Measurements from ENCODE around the gene IL10RB. TPM values are rescaled to one million over a fixed set of nuclear protein-coding genes. Genes with fewer than 3 reads are reported as not detected.

The IL10RB gene
- total and polyA plus RNA-seq, 2 experiments from 2014 or later = 2.2 to 2.5 TPM

- TF ChIP-seq, protein P1, sequence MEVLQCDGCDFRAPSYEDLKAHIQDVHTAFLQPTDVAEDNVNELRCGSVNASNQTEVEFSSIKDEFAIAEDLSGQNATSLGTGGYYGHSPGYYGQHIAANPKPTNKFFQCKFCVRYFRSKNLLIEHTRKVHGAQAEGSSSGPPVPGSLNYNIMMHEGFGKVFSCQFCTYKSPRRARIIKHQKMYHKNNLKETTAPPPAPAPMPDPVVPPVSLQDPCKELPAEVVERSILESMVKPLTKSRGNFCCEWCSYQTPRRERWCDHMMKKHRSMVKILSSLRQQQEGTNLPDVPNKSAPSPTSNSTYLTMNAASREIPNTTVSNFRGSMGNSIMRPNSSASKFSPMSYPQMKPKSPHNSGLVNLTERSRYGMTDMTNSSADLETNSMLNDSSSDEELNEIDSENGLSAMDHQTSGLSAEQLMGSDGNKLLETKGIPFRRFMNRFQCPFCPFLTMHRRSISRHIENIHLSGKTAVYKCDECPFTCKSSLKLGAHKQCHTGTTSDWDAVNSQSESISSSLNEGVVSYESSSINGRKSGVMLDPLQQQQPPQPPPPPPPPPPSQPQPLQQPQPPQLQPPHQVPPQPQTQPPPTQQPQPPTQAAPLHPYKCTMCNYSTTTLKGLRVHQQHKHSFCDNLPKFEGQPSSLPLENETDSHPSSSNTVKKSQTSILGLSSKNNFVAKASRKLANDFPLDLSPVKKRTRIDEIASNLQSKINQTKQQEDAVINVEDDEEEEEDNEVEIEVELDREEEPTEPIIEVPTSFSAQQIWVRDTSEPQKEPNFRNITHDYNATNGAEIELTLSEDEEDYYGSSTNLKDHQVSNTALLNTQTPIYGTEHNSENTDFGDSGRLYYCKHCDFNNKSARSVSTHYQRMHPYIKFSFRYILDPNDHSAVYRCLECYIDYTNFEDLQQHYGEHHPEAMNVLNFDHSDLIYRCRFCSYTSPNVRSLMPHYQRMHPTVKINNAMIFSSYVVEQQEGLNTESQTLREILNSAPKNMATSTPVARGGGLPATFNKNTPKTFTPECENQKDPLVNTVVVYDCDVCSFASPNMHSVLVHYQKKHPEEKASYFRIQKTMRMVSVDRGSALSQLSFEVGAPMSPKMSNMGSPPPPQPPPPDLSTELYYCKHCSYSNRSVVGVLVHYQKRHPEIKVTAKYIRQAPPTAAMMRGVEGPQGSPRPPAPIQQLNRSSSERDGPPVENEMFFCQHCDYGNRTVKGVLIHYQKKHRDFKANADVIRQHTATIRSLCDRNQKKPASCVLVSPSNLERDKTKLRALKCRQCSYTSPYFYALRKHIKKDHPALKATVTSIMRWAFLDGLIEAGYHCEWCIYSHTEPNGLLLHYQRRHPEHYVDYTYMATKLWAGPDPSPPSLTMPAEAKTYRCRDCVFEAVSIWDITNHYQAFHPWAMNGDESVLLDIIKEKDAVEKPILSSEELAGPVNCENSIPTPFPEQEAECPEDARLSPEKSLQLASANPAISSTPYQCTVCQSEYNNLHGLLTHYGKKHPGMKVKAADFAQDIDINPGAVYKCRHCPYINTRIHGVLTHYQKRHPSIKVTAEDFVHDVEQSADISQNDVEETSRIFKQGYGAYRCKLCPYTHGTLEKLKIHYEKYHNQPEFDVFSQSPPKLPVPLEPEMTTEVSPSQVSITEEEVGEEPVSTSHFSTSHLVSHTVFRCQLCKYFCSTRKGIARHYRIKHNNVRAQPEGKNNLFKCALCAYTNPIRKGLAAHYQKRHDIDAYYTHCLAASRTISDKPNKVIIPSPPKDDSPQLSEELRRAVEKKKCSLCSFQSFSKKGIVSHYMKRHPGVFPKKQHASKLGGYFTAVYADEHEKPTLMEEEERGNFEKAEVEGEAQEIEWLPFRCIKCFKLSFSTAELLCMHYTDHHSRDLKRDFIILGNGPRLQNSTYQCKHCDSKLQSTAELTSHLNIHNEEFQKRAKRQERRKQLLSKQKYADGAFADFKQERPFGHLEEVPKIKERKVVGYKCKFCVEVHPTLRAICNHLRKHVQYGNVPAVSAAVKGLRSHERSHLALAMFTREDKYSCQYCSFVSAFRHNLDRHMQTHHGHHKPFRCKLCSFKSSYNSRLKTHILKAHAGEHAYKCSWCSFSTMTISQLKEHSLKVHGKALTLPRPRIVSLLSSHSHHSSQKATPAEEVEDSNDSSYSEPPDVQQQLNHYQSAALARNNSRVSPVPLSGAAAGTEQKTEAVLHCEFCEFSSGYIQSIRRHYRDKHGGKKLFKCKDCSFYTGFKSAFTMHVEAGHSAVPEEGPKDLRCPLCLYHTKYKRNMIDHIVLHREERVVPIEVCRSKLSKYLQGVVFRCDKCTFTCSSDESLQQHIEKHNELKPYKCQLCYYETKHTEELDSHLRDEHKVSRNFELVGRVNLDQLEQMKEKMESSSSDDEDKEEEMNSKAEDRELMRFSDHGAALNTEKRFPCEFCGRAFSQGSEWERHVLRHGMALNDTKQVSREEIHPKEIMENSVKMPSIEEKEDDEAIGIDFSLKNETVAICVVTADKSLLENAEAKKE (CRISPR knock-in tag; IDR thresholded peaks at IDR 0.05) = no peak
- no peak for TF ChIP-seq CREB1 (CRISPR knock-in tag; IDR thresholded peaks at IDR 0.05; ENCODE audit: low read depth)
- no peak for TF ChIP-seq ZNF114 (CRISPR knock-in tag; IDR thresholded peaks at IDR 0.05)
- TF ChIP-seq EZH2phosphoT487 (IDR thresholded peaks at IDR 0.05; ENCODE audit: unreplicated experiment) = no peak
- TF ChIP-seq NANOG (IDR thresholded peaks at IDR 0.05; ENCODE audit: borderline replicate concordance) = no peak
- no peak for TF ChIP-seq EZH2 (IDR thresholded peaks at IDR 0.05; ENCODE audit: low read depth, unreplicated experiment)
- TF ChIP-seq, protein P2, sequence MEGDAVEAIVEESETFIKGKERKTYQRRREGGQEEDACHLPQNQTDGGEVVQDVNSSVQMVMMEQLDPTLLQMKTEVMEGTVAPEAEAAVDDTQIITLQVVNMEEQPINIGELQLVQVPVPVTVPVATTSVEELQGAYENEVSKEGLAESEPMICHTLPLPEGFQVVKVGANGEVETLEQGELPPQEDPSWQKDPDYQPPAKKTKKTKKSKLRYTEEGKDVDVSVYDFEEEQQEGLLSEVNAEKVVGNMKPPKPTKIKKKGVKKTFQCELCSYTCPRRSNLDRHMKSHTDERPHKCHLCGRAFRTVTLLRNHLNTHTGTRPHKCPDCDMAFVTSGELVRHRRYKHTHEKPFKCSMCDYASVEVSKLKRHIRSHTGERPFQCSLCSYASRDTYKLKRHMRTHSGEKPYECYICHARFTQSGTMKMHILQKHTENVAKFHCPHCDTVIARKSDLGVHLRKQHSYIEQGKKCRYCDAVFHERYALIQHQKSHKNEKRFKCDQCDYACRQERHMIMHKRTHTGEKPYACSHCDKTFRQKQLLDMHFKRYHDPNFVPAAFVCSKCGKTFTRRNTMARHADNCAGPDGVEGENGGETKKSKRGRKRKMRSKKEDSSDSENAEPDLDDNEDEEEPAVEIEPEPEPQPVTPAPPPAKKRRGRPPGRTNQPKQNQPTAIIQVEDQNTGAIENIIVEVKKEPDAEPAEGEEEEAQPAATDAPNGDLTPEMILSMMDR (conservative IDR thresholded peaks at IDR 0.05; ENCODE audit: low read depth in 2 of 2) = no peak
- no peak for TF ChIP-seq STAT1 (IDR thresholded peaks at IDR 0.05; ENCODE audit: unreplicated experiment)
Observed at GRCh38 chr21:33270986-33271385, 4.8 kb downstream of the IL10RB start (continued).

GRCh38 chr21:33273044-33273443 is 6.9 kb downstream of the IL10RB start:
- Histone ChIP-seq H3K79me2 (replicated peaks; ENCODE audit: insufficient read depth) (no peaks in the 10 kb centered on the region), H3K27ac (ENCODE audit: low read depth) (no peak overlapping the region), H4K20me1 (replicated peaks; ENCODE audit: insufficient read depth) (no peaks in the 10 kb centered on the region; the same call in 1 of the 2 replicates), H2AFZ (no peak overlapping the region), H3K9me2 (ENCODE audit: insufficient read depth) (peaks cover 5% of the 10 kb centered on the region; the same call in 1 of the 2 replicates), H3K4me1 (ENCODE audit: insufficient read depth) (no peaks in the 10 kb centered on the region), H3K27me3 (ENCODE audit: insufficient read depth) (no peaks in the 10 kb centered on the region), H3F3A (replicated peaks; ENCODE audit: low read depth) (no peaks in the 10 kb centered on the region), H3K36me3 (ENCODE audit: insufficient read depth) (no peaks in the 10 kb centered on the region), H3K4me2 (no peak overlapping the region), H3K4me3 (no peak overlapping the region)
- no peak overlapping the region for H3K4me3 Mint-ChIP-seq
- no peaks in the 10 kb centered on the region for H3K9me3 Mint-ChIP-seq
- no peaks in the 10 kb centered on the region for H3K4me1 Mint-ChIP-seq
- H3K27me3 Mint-ChIP-seq (ENCODE audit: insufficient read depth, low read depth, poor library complexity) = peaks cover 7% of the 10 kb centered on the region
- H3K27ac Mint-ChIP-seq = no peak overlapping the region
- H3K36me3 Mint-ChIP-seq (ENCODE audit: low read depth) = no peaks in the 10 kb centered on the region
- ATAC-seq (no peak), DNase-seq (ENCODE audit: low spot score) (no peak)
- no peak for TF ChIP-seq REST (IDR thresholded peaks at IDR 0.05; ENCODE audit: unreplicated experiment)
- TF ChIP-seq, protein P2 (conservative IDR thresholded peaks at IDR 0.05; ENCODE audit: low read depth in 2 of 2) = no peak
- no peak for TF ChIP-seq NANOG (IDR thresholded peaks at IDR 0.05; ENCODE audit: borderline replicate concordance)
- TF ChIP-seq ZNF114 (CRISPR knock-in tag; IDR thresholded peaks at IDR 0.05) = no peak
- no peak for TF ChIP-seq ZNF331 (CRISPR knock-in tag; IDR thresholded peaks at IDR 0.05; ENCODE audit: low read depth)
- no peak for TF ChIP-seq CREB1 (CRISPR knock-in tag; IDR thresholded peaks at IDR 0.05; ENCODE audit: low read depth)
- no peak for TF ChIP-seq EZH2phosphoT487 (IDR thresholded peaks at IDR 0.05; ENCODE audit: unreplicated experiment)
